ENCODE data around the gene NDUFA7. TPM values are rescaled to one million over a fixed set of nuclear protein-coding genes. Genes with fewer than 3 reads are reported as not detected.
A peak's percentile ranks its signal among the peaks of the same experiment; 100 is the strongest.

The NDUFA7 gene
- total RNA-seq, 1 donor from 2014 or later, result 39.9 TPM

DNA sequence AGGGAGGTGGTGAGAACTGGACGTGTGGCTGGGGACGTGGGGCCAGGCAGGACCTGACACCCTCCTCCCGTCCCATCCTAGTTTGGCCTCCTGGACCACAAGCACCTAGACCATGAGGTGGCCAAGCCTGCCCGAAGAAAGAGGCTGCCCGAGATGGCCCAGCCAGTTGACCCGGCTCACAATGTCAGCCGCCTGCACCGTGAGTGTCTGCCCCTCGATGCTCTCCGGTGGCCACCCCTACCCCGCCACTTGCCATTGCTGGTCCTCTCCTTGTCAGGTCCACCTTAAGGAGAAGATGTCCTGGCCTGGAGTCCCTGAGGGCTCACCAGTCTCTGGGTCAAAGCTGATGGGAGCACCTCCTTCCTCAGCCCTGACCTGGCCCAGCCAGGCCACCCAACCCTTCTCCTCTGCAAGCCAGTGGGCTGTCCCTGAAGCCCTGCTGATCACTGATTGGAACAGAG, 45.0 kb upstream of the NDUFA7 start:
- H3K36me3 Mint-ChIP-seq (ENCODE audit: low read depth, unreplicated experiment), result peaks cover 4% of the 10 kb centered on the region
- TF ChIP-seq, protein P1, sequence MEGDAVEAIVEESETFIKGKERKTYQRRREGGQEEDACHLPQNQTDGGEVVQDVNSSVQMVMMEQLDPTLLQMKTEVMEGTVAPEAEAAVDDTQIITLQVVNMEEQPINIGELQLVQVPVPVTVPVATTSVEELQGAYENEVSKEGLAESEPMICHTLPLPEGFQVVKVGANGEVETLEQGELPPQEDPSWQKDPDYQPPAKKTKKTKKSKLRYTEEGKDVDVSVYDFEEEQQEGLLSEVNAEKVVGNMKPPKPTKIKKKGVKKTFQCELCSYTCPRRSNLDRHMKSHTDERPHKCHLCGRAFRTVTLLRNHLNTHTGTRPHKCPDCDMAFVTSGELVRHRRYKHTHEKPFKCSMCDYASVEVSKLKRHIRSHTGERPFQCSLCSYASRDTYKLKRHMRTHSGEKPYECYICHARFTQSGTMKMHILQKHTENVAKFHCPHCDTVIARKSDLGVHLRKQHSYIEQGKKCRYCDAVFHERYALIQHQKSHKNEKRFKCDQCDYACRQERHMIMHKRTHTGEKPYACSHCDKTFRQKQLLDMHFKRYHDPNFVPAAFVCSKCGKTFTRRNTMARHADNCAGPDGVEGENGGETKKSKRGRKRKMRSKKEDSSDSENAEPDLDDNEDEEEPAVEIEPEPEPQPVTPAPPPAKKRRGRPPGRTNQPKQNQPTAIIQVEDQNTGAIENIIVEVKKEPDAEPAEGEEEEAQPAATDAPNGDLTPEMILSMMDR (IDR thresholded peaks at IDR 0.05; ENCODE audit: unreplicated experiment), result no peak
- no peaks in the 10 kb centered on the region for H3K9me3 Mint-ChIP-seq (ENCODE audit: unreplicated experiment)
- H3K4me3 Mint-ChIP-seq (ENCODE audit: unreplicated experiment), result no peak overlapping the region
- H3K27ac Mint-ChIP-seq (ENCODE audit: unreplicated experiment), result no peak overlapping the region
- H3K27me3 Mint-ChIP-seq (ENCODE audit: unreplicated experiment), result peaks cover 9% of the 10 kb centered on the region
- H3K4me1 Mint-ChIP-seq (ENCODE audit: unreplicated experiment), result peaks cover 27% of the 10 kb centered on the region
- no peak for DNase-seq (ENCODE audit: low spot score)

DNA sequence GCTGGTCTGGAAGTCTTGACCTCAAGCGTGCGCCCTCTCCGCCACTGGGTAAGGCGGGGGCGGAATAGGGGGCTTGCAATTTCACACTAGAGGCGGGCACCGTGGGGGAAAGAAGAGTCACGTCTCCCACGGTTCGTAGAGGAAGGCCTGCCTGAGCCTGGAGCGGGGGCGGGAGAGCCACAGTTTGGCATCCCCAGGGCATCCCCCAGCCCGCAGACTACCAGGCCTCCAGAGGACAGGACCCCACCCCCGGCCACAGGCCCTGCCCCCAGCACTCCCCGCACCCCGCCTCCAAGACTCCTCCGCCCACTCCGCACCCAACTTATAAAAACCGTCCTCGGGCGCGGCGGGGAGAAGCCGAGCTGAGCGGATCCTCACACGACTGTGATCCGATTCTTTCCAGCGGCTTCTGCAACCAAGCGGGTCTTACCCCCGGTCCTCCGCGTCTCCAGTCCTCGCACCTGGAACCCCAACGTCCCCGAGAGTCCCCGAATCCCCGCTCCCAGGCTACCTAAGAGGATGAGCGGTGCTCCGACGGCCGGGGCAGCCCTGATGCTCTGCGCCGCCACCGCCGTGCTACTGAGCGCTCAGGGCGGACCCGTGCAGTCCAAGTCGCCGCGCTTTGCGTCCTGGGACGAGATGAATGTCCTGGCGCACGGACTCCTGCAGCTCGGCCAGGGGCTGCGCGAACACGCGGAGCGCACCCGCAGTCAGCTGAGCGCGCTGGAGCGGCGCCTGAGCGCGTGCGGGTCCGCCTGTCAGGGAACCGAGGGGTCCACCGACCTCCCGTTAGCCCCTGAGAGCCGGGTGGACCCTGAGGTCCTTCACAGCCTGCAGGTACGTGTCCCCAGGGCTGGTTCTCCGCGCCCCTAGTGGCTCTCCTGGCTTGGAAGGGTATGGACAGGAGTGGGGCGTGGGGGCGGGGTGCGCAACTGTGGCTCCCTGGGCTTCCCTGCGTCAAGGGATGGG, 42.9 kb upstream of the NDUFA7 start, which contains the start of gene ANGPTL4:
TSS of gene ANGPTL4 (plus strand) at position 353 of the 969 bp plus-strand sequence. CDS start at position 520, 167 bp downstream.
- peaks cover 24% of the 10 kb centered on the region for H3K4me1 Mint-ChIP-seq (ENCODE audit: unreplicated experiment)
- no peak within 1 kb of the TSS for H3K27ac Mint-ChIP-seq (ENCODE audit: unreplicated experiment)
- peaks cover 10% of the 10 kb centered on the region for H3K27me3 Mint-ChIP-seq (ENCODE audit: unreplicated experiment)
- peak; percentile 60 for DNase-seq (ENCODE audit: low spot score)
- peaks cover 4% of the 10 kb centered on the region for H3K36me3 Mint-ChIP-seq (ENCODE audit: low read depth, unreplicated experiment)
- H3K4me3 Mint-ChIP-seq (ENCODE audit: unreplicated experiment), result peak within 1 kb of the TSS; percentile 85
- TF ChIP-seq, protein P1 (IDR thresholded peaks at IDR 0.05; ENCODE audit: unreplicated experiment), result no peak
- no peaks in the 10 kb centered on the region for H3K9me3 Mint-ChIP-seq (ENCODE audit: unreplicated experiment)

DNA sequence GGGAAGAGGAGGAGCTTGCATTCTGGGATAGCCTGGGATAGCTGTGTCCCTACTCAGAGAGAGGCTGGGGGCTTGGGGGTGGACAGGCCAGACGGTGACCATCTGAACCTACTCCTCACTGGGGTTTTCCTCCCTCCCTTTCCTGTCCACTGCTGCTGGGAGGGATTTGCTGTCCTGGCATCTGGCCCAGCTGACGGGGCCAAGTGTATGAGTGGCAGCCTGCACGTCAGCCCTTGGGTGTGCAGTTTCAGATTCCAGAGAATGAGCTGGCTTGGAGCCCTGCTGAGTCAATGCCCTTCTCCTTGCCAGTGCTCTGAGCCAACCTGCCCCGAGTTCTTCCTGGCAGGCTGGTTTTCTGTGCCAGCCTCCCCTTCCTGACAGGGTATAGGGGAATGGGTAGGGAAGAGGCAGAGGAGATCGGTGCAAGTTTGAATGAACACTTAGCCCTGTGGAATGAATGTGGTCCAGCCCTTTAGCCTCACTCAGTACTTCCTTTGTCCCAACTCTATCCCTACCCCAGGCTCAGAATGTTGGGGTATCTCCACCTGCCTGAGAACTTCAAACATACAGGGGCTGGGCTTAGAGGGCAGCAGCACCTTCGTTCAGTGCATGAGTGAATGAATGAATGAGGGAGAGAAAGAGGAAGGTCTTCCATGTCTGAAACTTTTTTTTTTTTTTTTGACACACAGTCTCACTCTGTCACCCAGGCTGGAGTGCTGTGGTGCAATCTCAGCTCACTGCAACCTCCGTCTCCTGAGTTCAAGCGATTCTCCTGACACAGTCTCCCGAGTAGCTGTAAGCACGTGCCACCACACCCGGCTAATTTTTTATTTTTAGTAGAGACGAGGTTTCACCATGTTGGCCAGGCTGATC, 41.0 kb upstream of the NDUFA7 start:
- Mint-ChIP-seq H3K4me3 (ENCODE audit: unreplicated experiment) (no peak overlapping the region), H3K9me3 (ENCODE audit: unreplicated experiment) (no peaks in the 10 kb centered on the region), H3K4me1 (ENCODE audit: unreplicated experiment) (peaks cover 17% of the 10 kb centered on the region), H3K27me3 (ENCODE audit: unreplicated experiment) (peaks cover 4% of the 10 kb centered on the region), H3K27ac (ENCODE audit: unreplicated experiment) (no peak overlapping the region), H3K36me3 (ENCODE audit: low read depth, unreplicated experiment) (peaks cover 4% of the 10 kb centered on the region)
- DNase-seq (ENCODE audit: low spot score), result no peak
- TF ChIP-seq, protein P1 (IDR thresholded peaks at IDR 0.05; ENCODE audit: unreplicated experiment), result no peak

DNA sequence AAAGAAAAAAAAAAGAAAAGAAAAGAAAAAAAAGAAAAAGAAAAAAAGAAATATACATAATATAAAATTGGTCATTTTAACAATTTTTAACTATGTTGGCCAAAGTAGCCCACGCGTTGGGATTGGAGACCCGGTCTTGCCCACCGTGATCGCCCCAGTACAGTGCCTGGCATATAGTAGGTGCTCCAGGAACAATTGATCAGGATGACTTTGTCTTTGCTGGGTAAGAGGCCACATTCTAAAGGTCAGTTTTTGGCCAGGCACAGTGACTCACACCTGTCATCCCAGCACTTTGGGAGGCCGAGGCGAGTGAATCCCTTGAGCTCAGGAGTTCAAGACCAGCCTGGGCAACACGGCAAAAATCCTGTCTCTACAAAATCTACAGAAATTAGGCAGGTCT, 39.0 kb upstream of the NDUFA7 start:
- Mint-ChIP-seq H3K36me3 (ENCODE audit: low read depth, unreplicated experiment) (peaks cover 8% of the 10 kb centered on the region), H3K27me3 (ENCODE audit: unreplicated experiment) (peaks cover 4% of the 10 kb centered on the region), H3K27ac (ENCODE audit: unreplicated experiment) (no peak overlapping the region), H3K9me3 (ENCODE audit: unreplicated experiment) (no peaks in the 10 kb centered on the region), H3K4me1 (ENCODE audit: unreplicated experiment) (peaks cover 12% of the 10 kb centered on the region), H3K4me3 (ENCODE audit: unreplicated experiment) (no peak overlapping the region)
- DNase-seq (ENCODE audit: low spot score), result no peak
- TF ChIP-seq, protein P1 (IDR thresholded peaks at IDR 0.05; ENCODE audit: unreplicated experiment), result no peak

All from endothelial cell (in vitro differentiated cells).